ENCODE results near the gene TRIM33.

TRIM33 gene

GRCh38 chr1:114350731-114351445 lies 160.1 kb downstream of the TRIM33 start:
- Mint-ChIP-seq H3K27me3 (ENCODE audit: low read depth, poor library complexity) (peaks cover 12% of the 10 kb centered on the region), H3K9me3 (peaks cover 6% of the 10 kb centered on the region), H3K36me3 (ENCODE audit: low read depth) (peaks cover 5% of the 10 kb centered on the region), H3K4me1 (peaks cover 38% of the 10 kb centered on the region), H3K4me3 (no peak overlapping the region), H3K27ac (no peak overlapping the region)
- no peak for DNase-seq
- TF ChIP-seq CTCF (IDR thresholded peaks at IDR 0.05): no peak

DNA sequence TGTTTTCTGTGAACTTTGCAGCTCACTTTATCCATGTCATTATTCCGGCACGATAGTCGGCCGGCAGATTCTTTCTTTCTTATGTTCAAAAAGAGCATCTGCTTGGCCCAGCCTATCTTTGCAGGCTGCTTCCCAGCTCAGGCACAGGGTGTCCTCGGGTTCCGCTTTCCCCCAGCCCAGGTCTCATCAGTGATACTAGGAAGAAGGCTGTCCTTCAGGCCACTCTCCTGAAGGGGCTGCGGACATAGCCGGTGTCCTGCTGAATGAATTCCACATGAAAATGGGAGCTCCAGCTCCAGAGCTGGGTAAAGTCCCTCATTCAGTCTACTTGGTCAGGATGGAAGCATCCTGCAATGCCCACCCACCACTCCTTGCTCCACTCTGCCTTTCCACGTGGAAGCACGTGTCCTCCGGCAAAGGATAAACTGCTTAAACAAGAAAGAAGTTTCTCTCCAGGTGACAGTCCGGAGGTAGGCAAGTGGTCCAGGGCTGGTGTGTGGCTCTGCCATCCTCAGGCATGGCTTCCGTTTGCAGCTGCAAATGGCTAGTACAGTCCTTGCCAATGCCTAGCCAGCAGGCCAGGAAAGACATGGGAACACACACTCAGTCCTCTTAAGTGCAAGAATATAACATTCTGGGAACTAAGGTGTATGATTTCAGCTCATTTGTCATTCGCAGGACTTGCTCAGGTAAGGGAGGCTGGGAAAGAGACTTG lies 161.0 kb downstream of the TRIM33 start:
- DNase-seq: no peak
- H3K27me3 Mint-ChIP-seq (ENCODE audit: low read depth, poor library complexity): peaks cover 8% of the 10 kb centered on the region
- peaks cover 46% of the 10 kb centered on the region for H3K4me1 Mint-ChIP-seq
- no peak overlapping the region for H3K27ac Mint-ChIP-seq
- H3K36me3 Mint-ChIP-seq (ENCODE audit: low read depth): peaks cover 2% of the 10 kb centered on the region
- no peak for TF ChIP-seq CTCF (IDR thresholded peaks at IDR 0.05)
- peaks cover 2% of the 10 kb centered on the region for H3K9me3 Mint-ChIP-seq
- no peak overlapping the region for H3K4me3 Mint-ChIP-seq

DNA sequence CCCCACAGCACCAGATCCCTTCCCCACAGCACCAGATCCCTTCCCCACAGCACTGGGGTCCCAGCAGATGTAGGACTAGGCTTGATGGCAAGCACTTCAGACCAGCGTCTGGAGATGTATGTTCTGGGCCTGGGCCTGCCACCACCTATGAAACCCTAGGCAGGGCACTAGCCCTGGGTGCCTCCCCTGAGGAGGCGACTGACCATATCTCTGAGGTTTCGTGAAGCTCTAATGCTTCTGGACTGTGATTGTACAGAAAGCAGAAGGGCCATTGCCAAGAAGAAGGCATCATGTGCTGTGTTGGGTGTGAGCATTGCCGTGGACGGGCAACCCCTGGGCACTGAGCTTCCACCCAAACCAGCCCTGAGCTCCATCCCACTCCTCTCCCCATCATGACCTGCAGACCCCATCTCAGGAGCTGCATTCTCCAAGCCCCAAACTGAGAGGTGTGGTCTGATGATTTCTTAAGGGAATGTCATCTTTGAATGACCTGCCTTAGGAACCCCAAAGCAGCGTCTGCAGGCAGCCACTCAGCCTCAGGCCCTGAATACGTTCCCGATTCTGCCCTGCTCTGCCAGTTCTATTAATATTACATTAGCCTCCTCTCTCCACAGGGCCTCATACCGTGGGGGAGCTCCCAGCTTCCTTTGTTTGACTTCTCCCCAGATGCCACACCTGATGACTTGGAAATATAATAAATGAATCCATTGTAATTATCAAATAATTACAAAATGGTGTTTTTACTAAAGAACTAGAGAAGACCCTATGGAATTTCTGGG lies 163.4 kb downstream of the TRIM33 start:
- no peaks in the 10 kb centered on the region for H3K36me3 Mint-ChIP-seq (ENCODE audit: low read depth)
- H3K9me3 Mint-ChIP-seq: no peaks in the 10 kb centered on the region

DNA sequence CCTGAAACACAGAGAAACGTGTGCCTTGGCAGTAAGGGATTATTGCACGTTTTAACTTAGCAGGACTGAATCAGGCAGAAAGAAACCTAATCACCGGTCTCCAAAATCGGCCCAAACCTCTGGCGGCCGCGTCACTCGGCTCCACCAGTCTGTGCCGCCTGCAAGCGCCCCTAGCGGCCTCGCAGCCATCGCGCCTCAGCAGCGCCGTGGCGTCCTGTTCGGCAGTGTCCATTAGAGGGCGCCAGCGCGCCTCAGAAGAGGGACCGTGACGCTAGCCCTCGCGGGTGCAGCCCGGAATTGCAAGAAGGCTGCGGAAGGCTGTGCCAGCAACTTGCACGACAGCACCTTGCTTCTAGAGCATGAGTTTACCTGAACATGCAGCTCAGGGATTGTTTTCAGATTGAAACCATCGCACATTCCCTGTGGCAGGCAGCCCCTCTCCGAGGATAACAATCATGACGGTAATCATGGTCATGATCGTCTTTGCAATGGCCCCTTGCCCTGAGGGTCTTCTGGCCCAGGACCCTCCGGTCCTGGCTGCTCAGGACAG lies 164.4 kb downstream of the TRIM33 start:
- H3K9me3 Mint-ChIP-seq: no peaks in the 10 kb centered on the region
- peak overlapping the region; percentile 83 for H3K4me3 Mint-ChIP-seq
- no peaks in the 10 kb centered on the region for H3K36me3 Mint-ChIP-seq (ENCODE audit: low read depth)
- peak overlapping the region; percentile 99 for H3K27ac Mint-ChIP-seq
- DNase-seq: peak; percentile 99
- H3K4me1 Mint-ChIP-seq: peaks cover 54% of the 10 kb centered on the region
- H3K27me3 Mint-ChIP-seq (ENCODE audit: low read depth, poor library complexity): no peaks in the 10 kb centered on the region
- TF ChIP-seq CTCF (IDR thresholded peaks at IDR 0.05): peak; percentile 100

More for the DNA sequence above, 163.4 kb downstream of the TRIM33 start:
- DNase-seq: no peak
- peaks cover 8% of the 10 kb centered on the region for H3K27me3 Mint-ChIP-seq (ENCODE audit: low read depth, poor library complexity)
- TF ChIP-seq CTCF (IDR thresholded peaks at IDR 0.05): no peak
- H3K27ac Mint-ChIP-seq: no peak overlapping the region
- no peak overlapping the region for H3K4me3 Mint-ChIP-seq
- H3K4me1 Mint-ChIP-seq: peaks cover 49% of the 10 kb centered on the region

DNA sequence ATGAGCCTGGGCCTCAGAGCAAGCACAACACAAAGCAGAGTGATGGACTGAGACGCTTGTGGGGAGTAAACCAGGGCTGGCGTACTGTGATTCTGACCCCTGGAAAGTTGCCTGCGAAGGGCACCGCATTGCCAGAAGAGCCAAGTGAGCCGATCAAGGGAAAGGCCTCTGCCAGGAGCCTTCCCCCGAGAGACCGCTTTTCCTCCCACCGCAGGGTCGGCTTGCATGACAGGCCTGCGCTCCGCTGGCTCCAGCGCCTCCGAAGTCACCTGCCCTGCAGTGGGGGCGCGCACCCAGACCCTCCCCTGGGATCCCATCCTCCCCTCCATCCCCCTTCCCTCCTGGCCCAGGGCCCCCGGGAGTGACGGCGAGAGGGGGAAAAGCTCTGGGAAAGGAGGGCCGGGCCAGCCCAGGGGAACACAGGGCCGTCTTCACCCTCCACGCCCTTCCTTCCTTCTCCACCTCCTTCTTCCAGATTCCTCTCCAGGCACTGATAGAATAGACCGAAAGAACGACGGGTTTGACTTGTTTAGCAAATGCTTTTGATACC lies 165.0 kb downstream of the TRIM33 start:
- peak; percentile 47 for DNase-seq
- H3K9me3 Mint-ChIP-seq: no peaks in the 10 kb centered on the region
- H3K4me3 Mint-ChIP-seq: peak overlapping the region; percentile 83
- H3K36me3 Mint-ChIP-seq (ENCODE audit: low read depth): peaks cover 4% of the 10 kb centered on the region
- no peaks in the 10 kb centered on the region for H3K27me3 Mint-ChIP-seq (ENCODE audit: low read depth, poor library complexity)
- peaks cover 59% of the 10 kb centered on the region for H3K4me1 Mint-ChIP-seq
- TF ChIP-seq CTCF (IDR thresholded peaks at IDR 0.05): no peak
- H3K27ac Mint-ChIP-seq: peak overlapping the region; percentile 99

Data from nephron progenitor cell (in vitro differentiated cells).